Stimulated activated CD4-positive, alpha-beta T cell treated with anti-CD3 and anti-CD28 coated beads, Interleukin-12 subunit alpha, Interleukin-12 subunit beta, amount 100 ng/mL, for 4 hours (primary cell): Measurements from ENCODE around the gene PLAAT4.
"Not testable (repeated sequence)": the region's sequence is repeated elsewhere in the genome, so short reads cannot be mapped to it uniquely, and the experiment has no call there.

Source experiments
- DNase-seq: peaks from one replicate; pipeline ENCODE4 v3.0.0-alpha.2; 2020

Gene PLAAT4

DNA sequence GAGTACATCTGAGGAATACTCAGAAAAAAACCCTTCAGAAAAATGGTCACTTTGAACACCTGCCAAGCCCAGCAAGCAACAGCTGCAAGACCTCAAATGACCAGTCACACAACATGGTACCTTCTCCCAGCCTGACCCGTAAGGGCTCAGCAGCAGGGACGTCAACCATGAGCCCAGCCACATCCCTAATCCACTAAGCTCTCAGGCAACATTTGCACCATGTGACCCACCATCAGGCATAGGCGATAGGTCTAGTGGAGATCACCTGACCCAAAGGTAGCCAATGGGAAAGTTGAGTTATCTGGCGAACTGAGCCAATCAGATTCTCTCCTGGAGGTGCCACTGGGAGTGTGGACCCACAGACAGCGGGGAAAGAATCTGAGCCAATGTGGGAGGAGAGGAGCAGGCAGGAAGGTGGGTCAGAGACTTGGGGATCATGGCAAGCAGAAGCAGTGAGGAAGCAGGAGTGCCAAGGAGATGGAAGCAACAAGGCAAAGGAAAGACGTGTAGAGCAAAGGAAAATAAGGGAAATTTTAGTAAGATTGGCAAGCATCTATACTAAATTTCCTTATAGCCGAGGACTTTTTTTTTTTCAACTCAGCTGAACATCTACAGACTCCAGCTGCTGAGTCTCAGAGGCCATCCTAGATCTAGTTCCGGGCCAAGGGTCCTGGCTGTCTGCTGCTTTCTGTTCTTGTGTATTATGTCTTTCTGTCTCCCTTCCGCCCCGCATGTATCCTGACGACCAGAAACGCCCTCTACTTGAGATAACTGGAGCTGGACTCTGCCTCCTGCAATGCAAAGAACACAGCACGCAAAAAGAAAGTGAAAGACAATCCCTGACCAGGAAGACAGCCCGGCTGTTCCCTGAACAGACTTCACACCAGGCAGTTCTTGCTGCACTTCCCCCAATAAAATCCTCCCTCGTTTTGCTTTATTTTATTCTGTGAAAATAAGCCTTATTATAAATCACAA lies 37.6 kb downstream of the PLAAT4 start:
- no peak for DNase-seq

GRCh38 chr11:63574856-63575602 lies 38.4 kb downstream of the PLAAT4 start:
- DNase-seq = no peak

GRCh38 chr11:63578882-63579281 lies 42.3 kb downstream of the PLAAT4 start:
- not testable (repeated sequence) for DNase-seq

- not testable (repeated sequence) for DNase-seq
These were observed 44.6 kb downstream of the PLAAT4 start for GRCh38 chr11:63581224-63581623.

- no peak for DNase-seq
These were observed 46.7 kb downstream of the PLAAT4 start for GRCh38 chr11:63583357-63583677.

- DNase-seq = no peak
These were observed 50.0 kb downstream of the PLAAT4 start for GRCh38 chr11:63586451-63587166.

GRCh38 chr11:63589000-63589399 lies 52.4 kb downstream of the PLAAT4 start:
- DNase-seq = no peak

DNA sequence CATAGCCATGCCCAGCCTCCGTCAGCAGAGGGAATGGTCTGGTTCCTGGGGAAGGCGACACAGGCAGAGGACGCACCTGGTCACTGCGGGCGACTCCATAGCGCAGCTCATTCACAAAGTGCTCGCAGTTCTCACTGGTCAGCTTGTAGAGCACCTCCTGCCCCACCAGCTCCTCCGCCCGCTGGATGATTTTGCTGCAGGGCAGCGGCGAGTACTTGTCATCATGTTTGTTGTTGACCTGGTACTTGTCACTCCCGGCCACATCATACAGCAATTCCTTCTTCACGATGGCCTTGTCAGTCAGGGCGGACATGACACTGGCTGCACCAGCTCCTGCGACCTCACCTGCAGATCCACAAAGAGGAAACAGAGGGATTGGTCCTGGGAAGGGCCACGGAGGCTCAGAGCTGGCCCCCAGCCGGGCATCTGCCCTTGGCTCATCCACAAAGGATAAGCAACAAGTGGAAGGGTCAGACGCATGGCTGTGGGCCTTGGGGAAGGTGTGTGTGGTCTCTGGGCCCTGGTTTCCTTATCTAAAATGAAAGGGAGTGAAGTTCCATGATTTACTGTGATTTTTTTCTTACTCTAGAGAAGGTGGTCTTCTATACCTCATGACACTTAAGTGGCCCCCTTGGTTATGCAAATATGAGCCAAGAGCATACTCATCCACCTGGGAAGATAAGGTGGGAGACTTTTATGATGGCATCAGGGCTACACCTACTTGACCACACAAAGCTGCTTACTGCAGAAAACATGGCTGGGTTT lies 53.6 kb downstream of the PLAAT4 start:
- DNase-seq = no peak

GRCh38 chr11:63592975-63593395 lies 56.4 kb downstream of the PLAAT4 start:
- no peak for DNase-seq

DNA sequence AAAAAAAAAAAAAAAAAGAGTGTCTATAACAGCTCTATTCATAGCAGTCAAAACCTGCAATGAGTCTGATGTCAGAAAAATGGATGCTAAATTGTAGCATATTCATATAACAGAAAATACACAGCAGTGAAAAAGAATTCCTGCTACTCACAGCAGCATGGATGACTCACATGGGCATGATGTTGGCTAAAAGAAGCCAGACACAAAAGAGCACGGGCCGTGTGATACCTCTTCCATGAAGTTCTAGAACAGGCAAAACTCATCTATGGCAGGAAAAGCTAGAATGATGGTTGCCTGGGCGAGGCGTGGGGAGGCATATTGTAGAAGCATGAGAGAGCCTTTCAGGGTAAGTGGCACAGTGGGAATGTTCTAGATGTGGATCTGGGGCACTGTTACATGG lies 58.7 kb downstream of the PLAAT4 start:
- DNase-seq = no peak
